CD4-positive, alpha-beta T cell treated with Interleukin-6 for 4 hours (primary cell): ENCODE results near the gene IGF1R.
"Not testable (repeated sequence)": the region's sequence is repeated elsewhere in the genome, so short reads cannot be mapped to it uniquely, and the experiment has no call there.

Source experiments
- DNase-seq: peaks from one replicate; pipeline ENCODE4 v3.0.0-alpha.2; 2020; ENCODE audit warnings: mixed read lengths

IGF1R gene

GRCh38 chr15:98952381-98952803 is 304.1 kb downstream of the IGF1R start:
- DNase-seq: no peak

- DNase-seq: no peak
Observed at GRCh38 chr15:98953000-98953787, 304.9 kb downstream of the IGF1R start.

- no peak for DNase-seq
Observed at GRCh38 chr15:98953968-98954367, 305.6 kb downstream of the IGF1R start.

DNA sequence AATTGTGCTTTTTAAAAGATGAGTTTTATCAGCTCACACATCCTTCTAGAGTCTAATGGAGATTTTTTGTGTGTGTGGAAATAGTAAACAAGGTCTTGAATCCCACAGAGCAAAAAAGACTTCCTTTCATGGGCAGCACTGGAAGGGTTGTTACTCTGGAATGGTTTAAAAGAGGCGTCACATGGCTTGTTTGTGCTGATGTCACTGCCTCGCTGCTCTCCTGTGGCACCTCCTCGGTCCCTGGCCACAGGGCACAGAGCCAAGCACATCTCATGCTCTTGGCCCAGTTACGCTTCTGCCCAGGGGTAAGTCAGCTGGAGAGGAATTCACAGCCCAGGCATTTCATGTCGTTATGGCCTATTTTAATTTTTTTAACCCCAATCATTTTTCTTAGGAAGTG is 306.1 kb downstream of the IGF1R start:
- no peak for DNase-seq

- no peak for DNase-seq
Observed at GRCh38 chr15:98955331-98955730, 307.0 kb downstream of the IGF1R start.

DNA sequence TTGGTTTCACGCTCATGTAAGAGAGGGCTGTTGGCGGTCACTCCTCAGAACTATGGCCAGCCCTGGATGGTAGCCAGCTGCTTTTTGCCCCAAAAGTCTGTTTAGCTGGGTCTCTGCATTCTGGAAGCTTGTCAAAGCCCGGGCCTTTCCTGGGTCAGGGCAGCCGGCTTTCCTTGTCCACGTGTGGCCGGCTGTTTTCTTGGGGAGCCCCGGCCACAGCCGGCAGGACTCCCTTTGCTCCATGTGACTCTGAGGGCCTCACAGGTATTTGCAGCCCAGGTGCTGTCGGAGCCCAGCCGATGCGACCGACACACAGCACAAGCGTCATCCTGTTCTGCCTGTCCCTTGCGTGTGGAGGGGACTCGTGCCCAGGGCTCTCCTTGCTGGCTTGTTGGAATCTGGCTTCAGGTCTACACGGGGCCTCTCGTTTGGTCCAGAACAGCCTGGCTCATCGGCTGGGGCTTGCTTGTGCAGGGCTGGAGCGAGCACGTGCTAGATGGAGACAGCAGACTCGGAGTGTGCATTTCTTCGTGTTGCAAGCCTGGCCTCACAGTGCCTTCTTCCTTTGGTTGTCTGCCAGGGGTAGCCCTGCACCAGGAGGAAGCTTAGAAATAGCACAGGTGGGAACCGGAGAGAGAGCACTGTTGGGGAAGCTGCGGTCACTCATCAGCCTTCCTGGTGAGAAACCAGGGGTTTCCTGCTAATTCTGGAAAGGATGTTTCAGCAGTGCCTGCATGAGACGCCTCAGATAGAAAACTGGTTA is 307.8 kb downstream of the IGF1R start:
- no peak for DNase-seq

DNA sequence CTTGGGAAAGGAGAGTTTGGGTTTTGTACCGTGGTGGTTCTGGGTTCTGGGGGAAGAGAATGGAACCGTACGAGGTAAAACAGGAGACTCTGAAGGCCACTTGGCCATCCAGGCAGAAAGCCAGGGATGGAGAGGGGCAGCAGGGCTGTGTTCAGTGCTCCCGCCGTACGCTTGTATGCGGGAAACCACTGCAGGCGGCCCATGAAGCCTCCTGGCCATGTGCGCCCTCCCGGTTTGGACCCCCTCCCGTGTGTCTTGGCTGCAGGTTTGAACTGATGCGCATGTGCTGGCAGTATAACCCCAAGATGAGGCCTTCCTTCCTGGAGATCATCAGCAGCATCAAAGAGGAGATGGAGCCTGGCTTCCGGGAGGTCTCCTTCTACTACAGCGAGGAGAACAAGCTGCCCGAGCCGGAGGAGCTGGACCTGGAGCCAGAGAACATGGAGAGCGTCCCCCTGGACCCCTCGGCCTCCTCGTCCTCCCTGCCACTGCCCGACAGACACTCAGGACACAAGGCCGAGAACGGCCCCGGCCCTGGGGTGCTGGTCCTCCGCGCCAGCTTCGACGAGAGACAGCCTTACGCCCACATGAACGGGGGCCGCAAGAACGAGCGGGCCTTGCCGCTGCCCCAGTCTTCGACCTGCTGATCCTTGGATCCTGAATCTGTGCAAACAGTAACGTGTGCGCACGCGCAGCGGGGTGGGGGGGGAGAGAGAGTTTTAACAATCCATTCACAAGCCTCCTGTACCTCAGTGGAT is 308.6 kb downstream of the IGF1R start:
- no peak for DNase-seq

DNA sequence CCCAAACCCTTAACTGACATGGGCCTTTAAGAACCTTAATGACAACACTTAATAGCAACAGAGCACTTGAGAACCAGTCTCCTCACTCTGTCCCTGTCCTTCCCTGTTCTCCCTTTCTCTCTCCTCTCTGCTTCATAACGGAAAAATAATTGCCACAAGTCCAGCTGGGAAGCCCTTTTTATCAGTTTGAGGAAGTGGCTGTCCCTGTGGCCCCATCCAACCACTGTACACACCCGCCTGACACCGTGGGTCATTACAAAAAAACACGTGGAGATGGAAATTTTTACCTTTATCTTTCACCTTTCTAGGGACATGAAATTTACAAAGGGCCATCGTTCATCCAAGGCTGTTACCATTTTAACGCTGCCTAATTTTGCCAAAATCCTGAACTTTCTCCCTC is 309.3 kb downstream of the IGF1R start:
- DNase-seq: no peak

DNA sequence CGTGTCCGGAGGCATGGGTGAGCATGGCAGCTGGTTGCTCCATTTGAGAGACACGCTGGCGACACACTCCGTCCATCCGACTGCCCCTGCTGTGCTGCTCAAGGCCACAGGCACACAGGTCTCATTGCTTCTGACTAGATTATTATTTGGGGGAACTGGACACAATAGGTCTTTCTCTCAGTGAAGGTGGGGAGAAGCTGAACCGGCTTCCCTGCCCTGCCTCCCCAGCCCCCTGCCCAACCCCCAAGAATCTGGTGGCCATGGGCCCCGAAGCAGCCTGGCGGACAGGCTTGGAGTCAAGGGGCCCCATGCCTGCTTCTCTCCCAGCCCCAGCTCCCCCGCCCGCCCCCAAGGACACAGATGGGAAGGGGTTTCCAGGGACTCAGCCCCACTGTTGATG is 309.7 kb downstream of the IGF1R start:
- no peak for DNase-seq

DNA sequence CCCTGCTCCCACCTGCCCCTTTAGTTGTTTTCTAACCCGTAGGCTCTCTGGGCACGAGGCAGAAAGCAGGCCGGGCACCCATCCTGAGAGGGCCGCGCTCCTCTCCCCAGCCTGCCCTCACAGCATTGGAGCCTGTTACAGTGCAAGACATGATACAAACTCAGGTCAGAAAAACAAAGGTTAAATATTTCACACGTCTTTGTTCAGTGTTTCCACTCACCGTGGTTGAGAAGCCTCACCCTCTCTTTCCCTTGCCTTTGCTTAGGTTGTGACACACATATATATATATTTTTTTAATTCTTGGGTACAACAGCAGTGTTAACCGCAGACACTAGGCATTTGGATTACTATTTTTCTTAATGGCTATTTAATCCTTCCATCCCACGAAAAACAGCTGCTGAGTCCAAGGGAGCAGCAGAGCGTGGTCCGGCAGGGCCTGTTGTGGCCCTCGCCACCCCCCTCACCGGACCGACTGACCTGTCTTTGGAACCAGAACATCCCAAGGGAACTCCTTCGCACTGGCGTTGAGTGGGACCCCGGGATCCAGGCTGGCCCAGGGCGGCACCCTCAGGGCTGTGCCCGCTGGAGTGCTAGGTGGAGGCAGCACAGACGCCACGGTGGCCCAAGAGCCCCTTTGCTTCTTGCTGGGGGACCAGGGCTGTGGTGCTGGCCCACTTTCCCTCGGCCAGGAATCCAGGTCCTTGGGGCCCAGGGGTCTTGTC is 310.7 kb downstream of the IGF1R start:
- no peak for DNase-seq

DNA sequence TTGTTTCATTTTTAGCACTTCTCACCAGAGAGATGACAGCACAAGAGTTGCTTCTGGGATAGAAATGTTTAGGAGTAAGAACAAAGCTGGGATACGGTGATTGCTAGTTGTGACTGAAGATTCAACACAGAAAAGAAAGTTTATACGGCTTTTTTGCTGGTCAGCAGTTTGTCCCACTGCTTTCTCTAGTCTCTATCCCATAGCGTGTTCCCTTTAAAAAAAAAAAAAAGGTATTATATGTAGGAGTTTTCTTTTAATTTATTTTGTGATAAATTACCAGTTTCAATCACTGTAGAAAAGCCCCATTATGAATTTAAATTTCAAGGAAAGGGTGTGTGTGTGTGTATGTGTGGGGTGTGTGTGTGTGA is 311.3 kb downstream of the IGF1R start:
- DNase-seq: no peak

- DNase-seq: no peak
Observed at GRCh38 chr15:98960555-98961050, 312.3 kb downstream of the IGF1R start.

GRCh38 chr15:98963444-98963843 is 315.1 kb downstream of the IGF1R start:
- DNase-seq: no peak

- no peak for DNase-seq
Observed at GRCh38 chr15:98964466-98965133, 316.3 kb downstream of the IGF1R start.

DNA sequence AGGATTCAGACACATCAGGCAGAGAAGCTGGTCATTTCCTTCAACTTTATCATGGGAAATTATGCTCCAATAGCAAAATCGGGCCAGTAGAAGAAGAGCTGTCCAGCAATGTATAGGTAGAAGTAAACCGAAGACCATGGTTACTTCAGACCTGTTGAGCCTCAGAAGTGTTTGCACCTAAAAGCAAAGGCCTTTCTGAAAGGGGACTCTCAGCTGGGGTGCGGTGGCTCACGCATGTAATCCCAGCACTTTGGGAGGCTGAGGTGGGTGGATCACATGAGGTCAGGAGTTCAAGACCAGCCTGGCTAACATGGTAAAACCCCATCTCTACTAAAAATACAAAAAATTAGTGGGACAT is 316.8 kb downstream of the IGF1R start:
- not testable (repeated sequence) for DNase-seq

DNA sequence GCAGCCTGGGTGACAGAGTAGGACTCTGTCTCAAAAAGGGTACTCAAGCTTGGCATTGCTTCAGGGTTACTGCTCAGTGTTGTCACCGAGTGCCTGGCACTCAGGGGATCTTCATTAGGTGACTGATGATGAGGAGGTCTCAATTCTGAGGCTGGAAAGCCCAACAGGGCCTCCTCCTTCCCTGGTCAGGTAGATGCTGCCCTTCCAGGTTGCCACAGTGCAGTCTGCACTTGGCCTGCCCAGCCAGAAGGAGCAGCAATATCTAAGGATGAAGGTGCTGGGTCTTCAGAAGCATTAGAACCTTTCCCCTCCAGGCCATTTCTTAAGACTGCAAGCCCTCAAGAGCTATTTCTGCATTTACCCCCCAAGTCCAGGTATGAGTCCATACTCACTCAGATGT is 317.3 kb downstream of the IGF1R start:
- no peak for DNase-seq

GRCh38 chr15:98966091-98966787 is 317.9 kb downstream of the IGF1R start:
- DNase-seq: no peak

GRCh38 chr15:98967096-98967495 is 318.8 kb downstream of the IGF1R start:
- DNase-seq: no peak

DNA sequence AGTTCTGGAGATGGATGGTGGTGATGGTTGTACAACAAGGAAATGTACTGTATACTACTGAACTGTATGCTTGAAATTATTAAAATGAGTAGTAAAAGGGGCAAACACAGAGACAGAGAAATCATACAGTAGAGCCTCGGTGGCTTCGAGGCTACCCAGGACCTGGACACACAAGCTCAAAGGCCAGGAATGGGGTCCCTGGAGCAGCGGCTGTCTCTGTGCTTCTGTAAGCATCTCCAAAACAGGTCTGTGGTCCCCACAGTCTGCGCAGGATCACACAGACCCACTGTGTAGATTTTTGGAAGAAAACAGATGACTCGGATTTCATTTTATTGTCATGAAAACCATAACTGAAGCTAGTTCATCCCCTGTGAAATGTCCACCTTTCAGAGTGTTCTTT is 319.6 kb downstream of the IGF1R start:
- no peak for DNase-seq

DNA sequence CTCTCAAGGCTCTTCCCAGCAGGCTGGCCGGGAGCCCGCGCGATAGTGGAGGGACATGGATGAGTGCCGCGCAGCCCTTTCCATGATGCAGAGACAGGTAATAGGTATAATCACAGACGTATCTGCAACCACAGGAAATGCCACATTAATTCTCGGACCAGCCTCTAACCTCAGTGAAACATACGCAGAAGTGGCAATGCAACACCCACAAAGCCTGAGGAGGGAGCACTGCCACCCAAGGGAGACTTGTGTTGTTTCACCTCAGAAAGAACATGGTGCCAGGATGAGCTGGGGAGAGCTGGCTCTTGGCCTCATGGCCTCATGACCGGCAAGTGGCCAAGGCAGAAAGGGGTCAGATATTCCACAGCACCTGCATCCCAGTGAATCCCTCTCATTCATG is 320.2 kb downstream of the IGF1R start:
- no peak for DNase-seq

- DNase-seq: no peak
Observed at GRCh38 chr15:98969126-98969735, 320.9 kb downstream of the IGF1R start.
